PC-9 (cell line): ENCODE results near the gene EPB41L4B.

Experiments
- CTCF ChIP-seq: fragments of 200-600 bp; sonication (generic); conservative IDR thresholded peaks from 2 replicates; pipeline ENCODE4 v1.6.1; 2017; ENCODE audit warnings: mixed run types, antibody characterized with exemption, mild to moderate bottlenecking, moderate library complexity
- EZH2 ChIP-seq: fragments of 200-600 bp; sonication (generic); IDR thresholded peaks from 2 replicates; pipeline ENCODE4 v1.8.0; 2017; ENCODE audit warnings: antibody characterized with exemption, low read depth

- no peak for TF ChIP-seq CTCF
- TF ChIP-seq EZH2: no peak
Observed at GRCh38 chr9:109321727-109322126, 868 bp upstream of the EPB41L4B start.
